GOT3 (cell line): ENCODE data around the gene WDR37.

Experiments used
- DNase-seq: peaks from one replicate; lab custom pipeline; 2025; ENCODE audit warnings: mixed read lengths; lab: John Stamatoyannopoulos, UW

WDR37 gene

GRCh38 chr10:1169981-1170866 is 114.0 kb downstream of the WDR37 start:
- DNase-seq, result no peak

DNA sequence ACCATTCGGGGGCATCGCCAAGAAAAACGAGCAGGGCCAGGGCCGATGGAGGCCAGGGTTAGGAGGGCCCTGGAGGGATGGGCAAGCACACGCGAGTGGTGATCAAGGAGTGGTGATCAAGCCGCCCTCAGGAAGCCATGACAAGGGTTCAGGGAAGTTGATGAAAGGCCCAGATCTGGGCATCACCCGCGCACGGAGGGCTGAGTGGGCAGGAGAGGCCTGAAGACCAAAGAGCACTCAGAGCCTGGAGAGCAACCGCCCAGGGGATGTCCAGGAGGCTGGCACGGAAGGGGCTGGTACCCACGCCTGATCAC is 114.6 kb downstream of the WDR37 start:
- DNase-seq, result no peak

DNA sequence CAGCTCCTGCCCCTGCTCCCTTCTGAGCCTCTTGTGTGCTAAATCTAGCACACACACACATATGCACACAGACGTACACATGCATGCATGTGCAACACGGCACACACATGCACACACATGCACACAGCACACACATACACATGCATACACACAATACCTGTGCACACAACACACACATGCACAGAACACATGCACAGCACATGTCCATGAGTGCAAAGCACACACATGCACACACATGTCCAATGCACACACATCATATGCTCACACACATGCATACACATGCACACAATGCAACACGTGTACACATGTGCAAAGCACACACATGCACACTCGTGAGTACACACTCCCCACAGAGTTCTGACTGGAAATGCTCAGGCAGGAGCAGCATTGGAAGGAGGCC is 115.0 kb downstream of the WDR37 start:
- DNase-seq, result no peak

DNA sequence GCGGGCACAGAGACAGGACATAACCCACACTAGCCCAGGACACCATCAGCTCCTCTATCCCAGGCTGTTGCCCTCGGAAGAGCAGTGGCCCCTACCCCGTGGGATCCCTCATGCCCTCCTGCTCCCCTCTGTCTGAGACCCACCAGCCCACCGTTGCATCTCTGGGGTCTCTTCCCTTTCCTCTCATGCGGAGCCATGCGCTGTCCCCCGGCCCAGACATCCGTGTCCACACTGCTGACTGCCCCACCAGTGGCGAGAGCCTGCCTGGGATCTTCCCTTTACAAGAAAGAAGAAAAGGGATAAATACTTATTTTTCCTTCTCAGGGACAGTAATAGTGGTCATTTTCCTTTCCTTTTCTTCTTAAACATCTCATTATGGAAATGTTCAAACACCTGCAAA is 115.4 kb downstream of the WDR37 start:
- no peak for DNase-seq

GRCh38 chr10:1172256-1172984 is 116.2 kb downstream of the WDR37 start:
- DNase-seq, result no peak

- DNase-seq, result no peak
Observed at GRCh38 chr10:1173091-1173490, 116.9 kb downstream of the WDR37 start.

DNA sequence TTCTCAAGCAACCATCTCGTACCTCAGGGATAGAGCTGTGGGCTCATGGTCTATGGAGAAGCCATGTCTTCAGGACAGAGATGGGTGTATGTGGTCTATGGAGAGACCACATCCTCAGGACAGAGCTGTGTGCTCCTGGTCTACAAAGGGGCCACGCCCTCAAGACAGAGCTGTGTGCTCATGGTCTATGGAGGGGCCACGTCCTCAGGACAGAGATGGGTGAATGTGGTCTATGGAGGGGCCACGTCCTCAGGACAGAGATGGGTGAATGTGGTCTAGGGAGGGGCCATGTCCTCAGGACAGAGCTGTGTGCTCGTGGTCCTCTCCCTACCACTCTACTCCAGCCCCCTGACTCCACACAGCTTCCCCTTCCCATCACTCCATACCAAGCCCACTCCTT is 117.8 kb downstream of the WDR37 start:
- DNase-seq, result no peak

GRCh38 chr10:1175956-1176565 is 119.9 kb downstream of the WDR37 start:
- DNase-seq, result no peak

- no peak for DNase-seq
Observed at GRCh38 chr10:1177936-1178335, 121.8 kb downstream of the WDR37 start.

GRCh38 chr10:1178506-1178905 is 122.3 kb downstream of the WDR37 start:
- no peak for DNase-seq

GRCh38 chr10:1179346-1180070 is 123.3 kb downstream of the WDR37 start:
- no peak for DNase-seq

- DNase-seq, result no peak
Observed at GRCh38 chr10:1180071-1180730, 124.0 kb downstream of the WDR37 start.

DNA sequence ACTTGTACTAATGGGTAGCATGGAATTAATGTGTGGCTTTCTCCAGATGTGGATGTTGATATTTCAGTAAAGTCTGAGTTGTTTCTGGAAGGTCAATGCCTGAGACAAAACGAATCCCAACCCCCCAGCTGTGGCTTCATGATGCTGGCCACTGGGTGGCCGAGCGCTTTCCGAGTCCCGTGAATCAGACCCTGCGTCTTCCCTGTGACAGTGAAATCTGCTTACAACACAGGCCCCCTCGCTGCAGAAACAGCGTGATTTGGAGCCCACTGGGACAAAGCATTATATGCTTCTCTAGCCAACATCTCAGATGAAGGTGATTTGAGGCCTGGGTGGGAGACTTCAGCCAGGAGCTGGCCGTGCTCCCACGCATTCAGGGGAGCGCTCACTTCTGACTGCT is 124.7 kb downstream of the WDR37 start:
- DNase-seq, result no peak
